Renal pelvis (tissue), 4 donors: ENCODE measurements around the gene HHLA2. TPM values are rescaled to one million over a fixed set of nuclear protein-coding genes. Genes with fewer than 3 reads are reported as not detected.
"Not testable (repeated sequence)": the region's sequence is repeated elsewhere in the genome, so short reads cannot be mapped to it uniquely, and the experiment has no call there.

ENCODE experiments used
- DNase-seq: peaks from one replicate; pipeline ENCODE4 v3.0.0-alpha.2; 2013
- polyA plus RNA-seq, 3 donors: library from polyadenylated mRNA; unstranded; fragments of 120-200 nt; gene quantifications; one replicate each; pipeline ENCODE4 v1.2.1, GENCODE V29; 2013; ENCODE audit not compliant: insufficient read length in 3 of 3

The HHLA2 gene
- polyA plus RNA-seq, 3 donors, result 11.0 to 16.5 (median 16.3) TPM

GRCh38 chr3:108341911-108342310, 45.6 kb downstream of the HHLA2 start:
- no peak for DNase-seq

GRCh38 chr3:108342837-108343486, 46.6 kb downstream of the HHLA2 start:
- no peak for DNase-seq

DNA sequence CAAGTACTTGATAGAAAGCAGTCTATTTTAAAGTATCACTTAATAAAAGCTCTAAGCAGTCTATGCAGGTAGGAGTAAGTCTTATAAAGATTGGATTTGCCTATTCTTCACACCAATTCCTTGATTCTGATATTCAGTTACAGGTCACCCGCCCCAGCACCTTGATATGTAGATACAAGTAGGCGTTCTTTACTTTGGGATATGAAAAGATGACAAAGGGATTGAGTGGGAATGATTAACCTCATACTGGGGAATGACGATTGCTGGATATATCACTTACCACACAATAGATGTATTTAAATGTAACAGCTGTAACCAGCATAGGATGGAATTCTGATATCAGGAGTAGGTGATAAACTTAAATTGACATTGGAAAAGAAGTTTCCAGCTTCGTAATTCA, 47.1 kb downstream of the HHLA2 start:
- DNase-seq, result no peak

DNA sequence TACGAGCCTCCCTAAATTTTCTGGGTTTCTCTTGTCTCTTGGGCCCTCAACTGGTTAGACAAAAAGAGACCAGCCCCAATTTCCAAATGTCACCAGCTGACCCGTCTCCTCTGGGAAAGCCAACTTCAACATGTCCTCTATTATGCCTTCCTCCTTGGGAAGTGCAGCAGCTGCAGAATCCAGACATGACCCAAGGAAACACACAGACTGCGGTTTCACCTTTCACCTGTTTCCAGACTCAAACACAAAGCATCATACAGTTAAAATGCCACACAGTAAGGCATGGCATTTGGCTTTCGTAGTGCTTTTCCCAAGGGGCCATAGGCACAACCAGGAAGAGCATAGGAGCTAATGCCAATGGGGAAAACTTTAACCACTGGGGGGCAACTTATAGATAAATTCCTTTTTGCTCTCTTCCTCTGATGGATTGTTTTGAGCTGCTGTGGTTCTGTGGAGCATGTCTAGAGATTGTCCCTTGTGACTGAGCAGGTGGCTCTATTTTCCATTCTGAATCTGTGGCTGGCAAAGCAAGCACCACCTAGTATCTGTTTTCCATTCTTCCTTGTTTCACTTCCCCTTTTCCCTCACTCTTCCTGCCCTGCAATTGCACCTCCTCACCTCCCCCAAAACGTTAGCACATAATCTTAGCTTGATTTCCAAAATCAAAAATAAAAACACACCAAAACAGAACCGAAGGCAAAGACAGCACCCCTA, 49.3 kb downstream of the HHLA2 start:
- no peak for DNase-seq

DNA sequence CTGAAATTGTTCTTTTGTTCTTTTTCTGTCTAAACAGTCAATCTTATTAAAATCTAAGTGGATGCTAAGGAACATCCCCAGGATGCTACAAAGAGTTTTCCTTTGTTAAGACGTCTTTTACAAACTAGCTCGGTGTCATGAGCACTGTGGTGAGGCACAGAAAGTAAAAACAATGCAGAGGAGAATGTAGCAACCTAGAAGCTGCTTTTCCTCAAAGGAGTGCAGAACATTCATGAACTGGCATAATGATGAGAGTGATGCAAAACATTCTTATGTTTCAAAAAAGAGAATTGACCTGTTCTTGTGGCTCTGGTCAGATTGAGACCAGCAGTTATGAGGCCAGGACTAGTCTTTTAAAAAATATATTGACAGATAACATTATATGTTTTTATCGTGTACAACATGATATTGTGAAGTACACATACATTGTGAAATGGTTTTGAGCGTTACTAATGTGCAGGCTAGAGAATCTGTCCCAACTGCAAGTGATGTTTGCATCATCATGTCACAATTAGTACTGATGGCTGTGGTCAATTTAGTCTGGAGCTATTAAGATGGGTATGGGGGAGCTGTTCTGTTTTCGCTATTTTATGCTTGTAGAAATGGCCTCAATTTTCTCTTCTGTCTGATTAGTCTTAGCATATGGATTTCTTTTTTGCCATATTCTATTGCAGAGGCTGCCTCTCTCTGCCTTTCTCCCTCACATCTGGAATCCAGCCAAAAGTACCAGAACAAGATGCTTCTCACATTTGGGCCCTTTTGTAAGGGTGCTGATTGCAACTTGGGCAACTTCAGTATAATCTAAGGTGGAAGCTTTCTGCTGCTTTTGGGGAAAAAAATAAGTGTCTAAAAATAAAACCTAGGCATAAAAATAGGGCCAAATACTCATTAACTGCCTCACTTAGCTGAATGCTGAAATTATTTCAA, 50.2 kb downstream of the HHLA2 start:
- DNase-seq, result no peak

DNA sequence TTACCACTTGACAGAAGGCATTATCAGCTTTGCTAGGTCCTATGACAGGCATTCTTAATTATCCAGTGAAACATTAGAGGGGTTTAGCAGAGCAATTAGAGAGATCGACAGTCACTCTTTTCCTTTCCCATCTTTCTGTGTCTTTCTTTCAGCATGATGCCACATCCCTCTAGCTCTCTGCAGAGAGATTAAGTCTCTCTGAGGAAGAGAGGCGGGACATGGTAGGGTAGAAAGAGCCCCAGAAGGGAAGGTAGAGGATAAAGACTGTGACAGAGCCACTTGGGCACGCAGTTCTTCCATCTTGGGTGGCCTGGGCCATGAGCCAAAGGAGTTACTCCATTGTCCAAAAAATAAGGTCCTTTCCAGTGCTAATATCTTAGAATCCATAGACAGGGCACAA, 55.8 kb downstream of the HHLA2 start:
- no peak for DNase-seq

DNA sequence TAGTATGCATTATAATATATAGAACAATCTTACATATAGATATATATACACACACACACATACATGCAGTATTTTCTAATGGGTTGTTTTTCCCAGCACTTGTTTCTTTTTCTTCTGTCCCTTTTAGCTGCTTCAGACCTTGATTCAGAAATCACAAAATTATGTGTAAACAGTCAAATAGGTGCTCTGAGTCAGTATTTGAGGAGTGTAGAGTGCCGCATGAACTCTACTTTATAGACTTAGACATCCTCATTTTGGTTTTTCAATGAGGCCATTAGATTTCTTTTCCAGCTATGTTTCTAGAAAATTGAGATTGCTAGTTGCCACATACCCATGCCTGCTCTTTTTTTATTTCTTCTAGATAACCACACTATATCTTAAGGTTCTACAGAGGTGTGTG, 58.2 kb downstream of the HHLA2 start:
- no peak for DNase-seq

- no peak for DNase-seq
These were observed 60.7 kb downstream of the HHLA2 start for GRCh38 chr3:108357042-108357441.

GRCh38 chr3:108359011-108359410, 62.7 kb downstream of the HHLA2 start:
- DNase-seq, result no peak

DNA sequence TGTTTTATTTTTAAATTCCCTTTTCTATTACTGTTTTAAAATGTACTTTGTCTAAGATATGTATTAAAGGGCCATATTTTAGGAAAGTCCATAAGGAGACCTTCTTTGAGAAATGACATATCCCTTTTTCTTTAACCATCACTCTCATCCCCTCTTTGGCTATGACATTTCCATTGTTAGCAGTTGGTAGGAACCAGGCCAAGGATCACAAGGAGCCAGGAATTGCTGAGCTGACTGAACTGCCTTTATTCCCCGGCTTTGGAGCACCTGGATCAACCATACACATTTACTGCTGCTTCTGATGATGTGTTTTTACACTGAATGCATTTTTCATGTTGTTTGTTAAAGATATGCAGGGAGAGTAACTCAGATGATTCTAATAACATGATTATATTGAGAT, 79.7 kb downstream of the HHLA2 start:
- no peak for DNase-seq

DNA sequence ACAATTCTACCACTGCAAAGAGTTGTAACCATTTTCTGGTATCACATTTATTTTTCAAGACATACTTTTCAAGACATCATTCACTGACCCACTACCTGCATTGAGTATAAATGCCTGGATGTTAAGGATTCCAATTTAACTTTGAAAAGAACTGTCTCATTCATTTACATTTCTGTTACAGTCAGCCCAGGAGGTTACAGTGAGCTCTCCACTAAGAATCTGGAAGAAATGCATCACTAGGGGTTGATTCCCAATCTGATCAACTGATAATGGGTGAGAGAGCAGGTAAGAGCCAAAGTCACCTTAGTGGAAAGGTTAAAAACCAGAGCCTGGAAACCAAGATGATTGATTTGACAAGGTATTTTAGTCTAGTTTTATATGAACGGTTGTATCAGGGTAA, 81.0 kb downstream of the HHLA2 start:
- DNase-seq, result no peak

DNA sequence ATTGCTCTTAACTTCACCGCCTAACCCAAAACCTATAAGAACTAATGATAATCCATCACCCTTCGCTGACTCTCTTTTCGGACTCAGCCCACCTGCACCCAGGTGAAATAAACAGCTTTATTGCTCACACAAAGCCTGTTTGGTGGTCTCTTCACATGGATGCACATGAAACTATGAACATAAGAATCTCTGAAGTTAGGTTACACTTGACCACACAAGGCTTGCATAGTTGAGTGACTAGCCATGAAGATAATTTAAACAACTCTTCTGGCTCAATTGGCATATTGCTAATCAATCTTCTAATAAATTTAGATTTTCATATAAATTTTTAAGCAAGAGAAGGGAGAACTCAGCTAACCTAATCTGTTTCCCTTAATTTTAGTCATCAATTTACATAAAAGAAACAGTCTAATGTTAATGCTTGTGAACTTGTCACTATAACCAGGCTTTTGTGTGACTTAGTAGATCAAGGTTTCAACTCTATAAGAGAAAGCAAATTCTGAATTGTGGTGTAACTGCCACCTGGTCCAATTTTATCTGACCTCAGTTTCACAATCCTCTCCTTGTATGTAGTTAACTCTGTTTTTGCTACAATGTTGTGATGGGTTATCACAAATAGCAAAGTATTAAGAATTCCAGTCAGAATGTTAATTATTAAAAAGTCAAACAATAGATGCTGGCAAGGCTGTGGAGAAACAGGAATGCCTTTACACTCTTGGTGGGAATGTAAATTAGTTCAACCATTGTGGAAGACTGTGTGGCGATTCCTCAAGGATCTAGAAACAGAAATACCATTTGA, 82.0 kb downstream of the HHLA2 start:
- no peak for DNase-seq

GRCh38 chr3:108378952-108379342, 82.6 kb downstream of the HHLA2 start:
- not testable (repeated sequence) for DNase-seq

GRCh38 chr3:108380128-108380795, 83.9 kb downstream of the HHLA2 start:
- no peak for DNase-seq

DNA sequence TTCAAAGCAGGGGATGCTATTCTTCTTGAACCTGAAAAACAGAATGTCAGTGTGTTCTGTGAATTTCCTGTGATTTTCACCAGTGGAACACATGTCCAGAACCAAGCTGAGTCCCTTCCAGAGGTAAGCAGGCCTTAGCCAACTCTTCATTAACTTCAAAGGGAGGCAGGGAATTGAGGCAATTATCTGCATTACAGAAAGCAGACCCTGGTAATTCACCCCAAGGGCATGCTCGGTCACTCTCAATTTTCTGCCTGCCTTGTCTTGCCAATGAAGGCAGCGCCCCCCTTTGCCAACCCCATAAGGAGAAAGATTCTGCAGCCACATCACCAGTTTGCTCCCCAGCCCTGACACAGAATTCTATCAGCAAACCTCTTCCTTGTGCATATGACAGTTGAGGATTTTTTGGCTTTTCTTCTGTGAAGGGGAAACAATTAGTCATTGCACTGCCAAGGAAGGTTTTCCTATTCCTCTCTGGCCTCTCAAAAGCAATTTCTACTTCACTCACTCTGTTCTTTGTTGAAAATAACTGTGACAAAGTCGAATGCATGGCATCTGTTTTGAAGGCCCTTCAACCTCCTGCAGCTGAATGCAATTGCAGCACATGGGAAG, 85.3 kb downstream of the HHLA2 start:
- no peak for DNase-seq

DNA sequence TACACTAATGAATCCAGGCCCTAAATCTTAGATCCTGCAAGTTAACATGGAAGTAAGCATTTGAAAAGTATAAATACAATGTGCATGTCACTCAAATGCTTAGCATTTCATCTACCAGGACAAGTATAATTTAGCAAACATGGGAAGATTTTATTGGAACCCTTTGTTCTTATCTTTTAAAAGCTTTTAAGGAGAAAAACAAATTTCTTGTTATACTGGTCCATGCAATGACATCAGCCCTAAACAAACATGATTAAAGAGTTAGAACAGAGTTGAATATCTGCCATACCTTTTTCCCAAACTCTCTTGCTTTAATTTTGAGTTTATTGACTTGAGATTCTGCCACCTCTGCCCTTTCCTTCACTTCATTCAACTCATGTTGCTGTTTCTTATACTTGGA, 87.0 kb downstream of the HHLA2 start:
- no peak for DNase-seq

DNA sequence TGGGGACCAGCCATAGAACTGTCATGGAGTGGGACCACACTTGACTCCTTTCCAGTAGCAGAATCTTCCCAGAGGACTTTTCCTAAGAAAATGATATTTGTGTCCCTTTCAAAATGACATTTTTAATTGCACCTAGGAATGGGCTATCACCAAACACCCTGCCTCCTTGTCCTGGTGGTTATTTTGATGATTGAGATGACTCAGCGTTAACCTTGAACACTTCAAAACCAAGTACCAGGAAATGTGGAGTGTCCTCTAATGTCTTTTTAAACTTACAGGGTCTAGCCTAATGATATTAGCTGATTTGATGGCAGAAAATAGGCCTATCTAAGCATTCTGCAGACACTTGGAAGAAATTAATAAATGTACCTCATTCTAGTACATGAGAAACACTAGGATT, 90.7 kb downstream of the HHLA2 start:
- DNase-seq, result no peak

DNA sequence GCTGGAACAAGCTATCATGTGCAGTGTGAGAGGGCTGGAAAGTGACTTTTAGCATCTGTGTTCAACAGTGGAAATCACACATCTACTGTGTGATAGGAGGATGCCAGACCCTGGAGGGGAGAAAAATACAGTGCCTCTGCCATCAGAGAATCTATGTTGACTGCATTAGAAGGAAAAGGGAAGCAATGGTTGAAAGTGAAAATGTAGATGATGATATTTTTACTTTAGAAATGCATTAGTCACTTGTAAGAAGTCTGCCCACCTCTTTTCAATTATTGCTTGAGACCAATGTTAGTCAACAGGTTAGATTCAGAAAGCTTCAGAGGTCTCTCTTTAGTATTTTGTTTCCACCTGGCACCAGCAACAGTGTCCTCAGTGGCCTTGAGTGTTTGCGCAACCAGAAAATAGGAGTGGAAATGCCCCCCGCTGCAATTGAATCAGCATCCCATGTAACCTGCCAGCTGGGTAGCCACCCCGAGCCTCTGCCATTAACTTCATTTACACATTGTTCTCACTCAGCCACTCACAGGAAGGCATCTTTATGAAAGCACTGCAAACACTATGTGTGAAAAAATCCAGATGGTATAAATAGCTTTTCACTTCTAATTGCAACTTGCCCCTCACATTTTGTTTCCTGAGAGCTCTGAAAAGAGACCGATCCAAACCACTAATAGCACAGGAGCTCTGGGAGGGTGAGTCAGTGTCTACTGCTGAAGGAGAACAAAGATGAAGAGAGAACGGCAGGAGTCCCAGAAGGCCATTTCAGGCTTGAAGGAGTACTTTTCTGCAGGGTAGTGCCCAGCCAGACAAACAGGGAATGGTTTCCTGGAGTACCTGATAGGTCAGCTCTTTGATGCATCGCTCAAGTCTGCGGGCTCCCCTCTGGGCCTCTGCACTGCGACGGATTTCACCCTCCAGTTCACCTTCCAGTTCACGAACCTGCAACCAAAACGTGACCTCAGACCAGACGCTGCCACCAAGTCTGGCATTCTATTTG, 92.1 kb downstream of the HHLA2 start:
- no peak for DNase-seq

GRCh38 chr3:108389372-108389771, 93.0 kb downstream of the HHLA2 start:
- no peak for DNase-seq
